Heart left ventricle (tissue), 16 donors: Measurements from ENCODE around the gene B3GNT7. TPM values are rescaled to one million over a fixed set of nuclear protein-coding genes. Genes with fewer than 3 reads are reported as not detected.
"Not testable (repeated sequence)": the region's sequence is repeated elsewhere in the genome, so short reads cannot be mapped to it uniquely, and the experiment has no call there.

Experiments used
- ATAC-seq, 4 donors: fragments of 200-7000 bp; cut with Tn5 transposase; one replicate each; pipeline ENCODE4 v1.9.1; 2020 to 2022; ENCODE audit warnings: moderate library complexity in 4 of 4, mild to moderate bottlenecking in 3 of 4, moderate number of reproducible peaks in 1 of 4
- DNase-seq, 5 donors: peaks; one replicate each; pipeline ENCODE4 v3.0.0-alpha.2; 2020
- H3K27ac ChIP-seq, 12 donors: fragments of 200-600 bp; sonication (generic) in 4 of 12; one replicate each; pipeline versions ENCODE4 v1.5.0 to v1.8.0; 2016 to 2022; ENCODE audit warnings: mild to moderate bottlenecking in 2 of 12
- H3K27me3 ChIP-seq, 9 donors: fragments of 200-600 bp; sonication (generic) in 2 of 9; one replicate each; pipeline versions ENCODE4 v1.5.1 to v1.8.0; 2016 to 2022; ENCODE audit warnings: mild to moderate bottlenecking in 3 of 9
- H3K36me3 ChIP-seq, 9 donors: fragments of 200-600 bp; sonication (generic) in 2 of 9; one replicate each; pipeline versions ENCODE4 v1.5.0 to v1.8.0; 2018 to 2022; ENCODE audit warnings: mild to moderate bottlenecking in 2 of 9
- H3K4me1 ChIP-seq, 12 donors: fragments of 200-600 bp; sonication (generic) in 4 of 12; one replicate each; pipeline versions ENCODE4 v1.5.0 to v1.8.0; 2016 to 2022; ENCODE audit warnings: mild to moderate bottlenecking in 3 of 12
- H3K4me3 ChIP-seq, 12 donors: fragments of 200-600 bp; sonication (generic) in 4 of 12; one replicate each; pipeline versions ENCODE4 v1.5.0 to v1.8.0; 2017 to 2022; ENCODE audit warnings: mild to moderate bottlenecking in 9 of 12, moderate library complexity in 4 of 12
- H3K9me3 ChIP-seq, 12 donors: fragments of 200-600 bp; sonication (generic) in 4 of 12; one replicate each; pipeline versions ENCODE4 v1.5.0 to v1.8.0; 2016 to 2022; ENCODE audit warnings: mild to moderate bottlenecking in 1 of 12
- CTCF ChIP-seq, 12 donors: fragments of 200-600 bp; sonication (generic) in 4 of 12; IDR thresholded peaks; one replicate each; pipeline versions ENCODE4 v1.5.0 to v1.8.0; 2018 to 2022; ENCODE audit warnings: antibody characterized with exemption in 12 of 12, mild to moderate bottlenecking in 5 of 12
- POLR2A ChIP-seq, 2 donors: fragments of 450-650 bp; IDR thresholded peaks; one replicate each; pipeline ENCODE4 v1.6.1; 2017; ENCODE audit warnings: antibody characterized with exemption in 2 of 2, mild to moderate bottlenecking in 2 of 2, moderate library complexity in 2 of 2
- WGBS, 4 donors: extraction: QIAGEN DNeasy Blood & Tissue Kit in 2 of 4; methylation state at CpG; one replicate each; pipeline versions ENCODE4 v1.1.5 to v1.1.7; 2013 to 2018; 5-methylcytosine and 5-hydroxymethylcytosine counted together
- intact Hi-C, 10 donors: fragments of 100-400 bp; cut with DNase I; formaldehyde crosslinking; loops; one replicate each; pipeline versions ENCODE4 v1.11.1 to v1.14.2; 2022
- polyA plus RNA-seq, 2 donors: library from polyadenylated mRNA; stranded (reverse); fragments of 200-250 nt; gene quantifications; one replicate each; pipeline ENCODE4 v1.2.3, GENCODE V29; 2013
- total RNA-seq, 9 donors: library from RNA; depleted of rRNA in 2 of 9; stranded (reverse); fragments of >200 nt in 2 of 9; fragmentation: NEBNext Ultra II Directional in 3 of 9; extraction: Animal tissue kit (Norgen Biotek cat#: 25700) in 3 of 9; gene quantifications; one replicate each; pipeline versions ENCODE4 v1.1.0 to v1.2.4, GENCODE V29; 2016 to 2023
- donor health status: ischemic (EF 13 %, LVEDD 7.1; RV severe dilation, severe dysfunction).
- donor health status: healthy with polysubstance abuse.
- donor health status: DM: no; HTN: yes; CAD: no.
- donor health status: DM: no; HTN: no; CAD: no.
- donor health status: ischemic (EF 25% LVEDD 6.9; RV normal size, moderate dysfunction).
- donor health status: ischemic (EF 25% LVEDD 5.7; RV mildly dilated, moderate dysfunction).
- donor health status: healthy.
- donor health status: DM: yes; HTN: yes; CAD: no.
- donor health status: ischemic (EF 35%, LVEDD 5.7; RV mildly dilated, moderate dysfunction).
- donor health status: nonischemic (EF 11% LVEDD 7.7; RV severe dilation, severe dysfunction).
- donor health status: DM: yes; HTN: yes; CAD: no.
- donor health status: PGD.
- donor health status: ischemic (EF 29% LVEDD 5.4; RV normal size, mild dysfunction).
- donor health status: nonischemic (EF 23%, LVEDD 6.1; RV moderate dilation, normal function).

Gene B3GNT7
- total and polyA plus RNA-seq, 11 donors, result 0.68 to 52.4 (median 5.2) TPM

DNA sequence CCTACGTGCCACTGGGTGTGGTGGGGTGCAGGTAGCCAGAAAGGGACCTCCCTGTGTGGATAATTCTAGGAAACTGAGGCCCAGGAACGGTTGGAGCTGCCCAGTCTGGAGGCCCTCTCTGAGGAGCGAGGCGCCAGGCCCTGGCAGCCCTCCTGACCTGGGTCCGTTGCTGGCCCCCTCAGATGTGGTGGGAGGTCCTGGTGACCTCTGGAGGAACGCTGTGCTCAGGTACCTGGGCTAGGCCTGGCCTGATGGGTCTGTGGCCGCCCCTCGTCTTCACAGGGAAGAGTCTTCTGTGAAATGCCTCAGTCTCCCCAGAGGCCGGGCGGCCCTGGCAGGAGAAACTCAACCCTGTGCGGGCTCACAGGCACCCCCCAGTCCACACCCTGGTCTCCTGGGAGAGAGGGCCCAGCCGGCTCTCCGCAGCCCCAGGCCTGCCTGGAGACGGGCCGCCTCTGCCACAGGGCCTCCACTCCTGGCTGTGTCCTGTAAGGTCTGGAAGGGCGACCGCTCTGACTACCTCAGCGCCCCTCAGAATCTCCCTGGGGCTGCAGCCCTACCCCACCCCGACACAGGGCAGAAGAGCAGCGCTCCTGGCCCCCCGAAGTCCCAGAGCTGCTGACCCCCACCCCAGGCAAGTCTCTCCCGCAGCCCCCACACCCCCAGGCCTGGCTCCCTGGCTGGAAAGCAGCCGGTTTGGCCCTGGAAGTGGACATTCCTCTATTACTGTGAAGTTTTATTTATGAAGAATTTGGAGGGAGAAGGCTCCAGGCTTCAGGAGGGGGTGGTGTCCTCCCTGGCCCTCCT is 3.7 kb downstream of the B3GNT7 start:
- ATAC-seq, result peak in 3 of 4 donors; percentile 16 to 25 (median 19)
- H3K27me3 ChIP-seq, result peaks cover 0 to 18% (median 5%) of the 10 kb centered on the region in 9 donors
- H3K4me1 ChIP-seq, result peaks cover 0 to 46% (median 14%) of the 10 kb centered on the region in 12 donors
- H3K9me3 ChIP-seq, result no peaks in the 10 kb centered on the region
- no peak overlapping the region for H3K4me3 ChIP-seq
- peak overlapping the region in 7 of 12 donors; percentile 52 to 83 (median 65) for H3K27ac ChIP-seq
- 84 to 88% (median 87%) methylated on average over 15 to 23 of the region's 23 CpGs for WGBS, 4 donors
- DNase-seq, result no peak
- TF ChIP-seq POLR2A (IDR thresholded peaks at IDR 0.05) (no peak), CTCF (IDR thresholded peaks at IDR 0.05) (no peak)
- no peaks in the 10 kb centered on the region for H3K36me3 ChIP-seq
- intact Hi-C loops, result loop anchor here in 4 of 10 donors (5.0 kb wide), 2 partner anchors 102 to 152 kb away; no protein-coding TSS in a partner anchor

DNA sequence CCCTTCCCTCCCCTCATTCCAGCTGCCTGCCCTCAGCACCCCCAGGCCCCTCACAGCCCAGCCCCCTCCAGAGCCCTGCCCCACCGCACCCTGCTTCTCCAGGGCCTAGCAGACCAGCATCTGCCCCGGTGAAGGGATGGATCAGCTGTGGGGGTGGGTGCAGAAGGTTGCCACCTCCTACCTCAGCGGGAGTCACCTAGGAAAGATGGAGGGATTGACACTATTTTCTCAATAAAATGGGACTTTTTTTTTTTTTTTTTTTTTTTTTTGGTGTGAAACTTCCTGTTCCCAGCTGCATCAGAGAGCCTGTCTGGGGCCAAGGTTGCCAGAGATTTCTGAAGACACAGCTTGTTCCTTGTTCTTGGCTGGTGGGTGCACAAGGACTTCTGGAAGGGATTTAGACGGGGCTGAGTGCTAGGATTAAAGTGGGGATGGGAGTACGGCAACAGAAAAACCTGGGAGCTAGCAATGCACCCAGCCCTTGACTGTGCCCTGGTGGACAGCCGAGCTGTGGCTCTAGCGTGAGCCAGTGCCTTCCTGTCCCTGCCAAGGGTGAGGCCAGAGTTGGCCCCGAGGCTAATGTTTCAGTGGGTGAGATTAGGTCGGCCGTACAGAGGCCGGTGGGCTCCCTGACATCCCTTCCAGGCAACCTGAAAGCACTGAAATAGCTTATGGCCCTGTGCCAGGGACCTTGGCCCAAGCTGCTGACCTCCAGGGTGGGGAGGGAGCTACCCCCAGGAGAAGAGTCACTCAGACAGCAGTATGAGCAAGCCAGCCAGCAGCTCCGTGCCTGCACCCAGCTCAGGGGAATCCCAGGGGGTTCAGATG is 4.6 kb downstream of the B3GNT7 start:
- H3K27me3 ChIP-seq, result peaks cover 0 to 16% (median 3%) of the 10 kb centered on the region in 9 donors
- peaks cover 0 to 41% (median 14%) of the 10 kb centered on the region in 12 donors for H3K4me1 ChIP-seq
- no peaks in the 10 kb centered on the region for H3K9me3 ChIP-seq
- TF ChIP-seq CTCF (IDR thresholded peaks at IDR 0.05), result peak in 7 of 12 donors; percentile 10 to 42 (median 30)
- TF ChIP-seq POLR2A (IDR thresholded peaks at IDR 0.05), result no peak
- no peaks in the 10 kb centered on the region for H3K36me3 ChIP-seq
- H3K4me3 ChIP-seq, result peak overlapping the region in 1 of 12 donors; percentile 4
- peak overlapping the region in 11 of 12 donors; percentile 2 to 83 (median 54) for H3K27ac ChIP-seq
- WGBS, 4 donors, result 26 to 46% (median 33%) methylated on average over 8 to 12 of the region's 12 CpGs
- ATAC-seq (peak; percentile 87 to 92 (median 89)), DNase-seq (peak in 4 of 5 donors; percentile 47 to 81 (median 62))
- intact Hi-C loops, result loop anchor here in 9 of 10 donors (2.0 to 10.0 kb wide), 5 partner anchors 103 to 298 kb away; no protein-coding TSS in a partner anchor

DNA sequence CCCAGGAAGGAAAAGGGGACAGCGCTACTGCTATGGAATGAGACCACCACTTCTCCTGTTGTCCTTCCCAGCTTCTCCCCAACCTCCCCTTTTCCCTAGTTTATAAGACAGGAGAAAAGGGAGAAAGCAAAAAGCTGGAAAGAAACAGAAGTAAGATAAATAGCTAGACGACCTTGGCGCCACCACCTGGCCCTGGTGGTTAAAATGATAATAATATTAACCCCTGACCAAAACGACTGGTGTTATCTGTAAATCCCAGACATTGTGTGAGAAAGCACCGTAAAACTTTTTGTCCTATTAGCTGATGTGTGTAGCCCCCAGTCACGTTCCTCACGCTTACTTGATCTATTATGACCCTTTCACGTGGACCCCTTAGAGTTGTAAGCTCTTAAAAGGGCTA is 5.2 kb downstream of the B3GNT7 start:
- ATAC-seq, result peak in 1 of 4 donors; percentile 11
- H3K27ac ChIP-seq, result peak overlapping the region in 11 of 12 donors; percentile 2 to 83 (median 54)
- H3K4me3 ChIP-seq, DNase-seq, H3K27me3 ChIP-seq, H3K36me3 ChIP-seq, H3K9me3 ChIP-seq: not testable (repeated sequence)
- peaks cover 0 to 35% (median 15%) of the 10 kb centered on the region in 12 donors for H3K4me1 ChIP-seq
- 39 to 51% (median 45%) methylated on average over 8 of the region's 8 CpGs for WGBS, 4 donors
- intact Hi-C loops, result loop anchor here in 6 of 10 donors (2.0 to 10.0 kb wide), 4 partner anchors 103 to 298 kb away; no protein-coding TSS in a partner anchor

- peak in 1 of 5 donors; percentile 15 for DNase-seq
- not testable (repeated sequence) for H3K9me3 ChIP-seq, H3K27me3 ChIP-seq, H3K36me3 ChIP-seq, ATAC-seq, H3K4me3 ChIP-seq
- whole genome bisulfite sequencing, 4 donors, result 84 to 91% (median 87%) methylated on average over 23 of the region's 23 CpGs
- Histone ChIP-seq H3K27ac (peak overlapping the region in 1 of 12 donors; percentile 54), H3K4me1 (peaks cover 0 to 33% (median 17%) of the 10 kb centered on the region in 12 donors)
- intact Hi-C loops, result loop anchor here in 6 of 10 donors (2.0 to 10.0 kb wide), 4 partner anchors 104 to 299 kb away; no protein-coding TSS in a partner anchor
These were observed 5.6 kb downstream of the B3GNT7 start for GRCh38 chr2:231401101-231401500.

GRCh38 chr2:231403421-231404182 is 8.1 kb downstream of the B3GNT7 start:
- not testable (repeated sequence) for H3K27ac ChIP-seq

GRCh38 chr2:231404183-231404578 is 8.7 kb downstream of the B3GNT7 start:
- 93 to 95% (median 94%) methylated on average over 15 to 16 of the region's 16 CpGs for WGBS, 4 donors
- peaks cover 0 to 35% (median 17%) of the 10 kb centered on the region in 12 donors for H3K4me1 ChIP-seq
- ATAC-seq, H3K36me3 ChIP-seq, H3K27me3 ChIP-seq, H3K9me3 ChIP-seq, H3K27ac ChIP-seq, H3K4me3 ChIP-seq: not testable (repeated sequence)
- intact Hi-C loops, result loop anchor here in 6 of 10 donors (2.0 to 10.0 kb wide), 4 partner anchors 107 to 302 kb away; no protein-coding TSS in a partner anchor
- peak in 1 of 5 donors; percentile 23 for DNase-seq

More at GRCh38 chr2:231403421-231404182, 8.1 kb downstream of the B3GNT7 start:
- H3K27me3 ChIP-seq, H3K36me3 ChIP-seq, H3K4me3 ChIP-seq, H3K9me3 ChIP-seq, ATAC-seq: not testable (repeated sequence)
- intact Hi-C loops, result loop anchor here in 6 of 10 donors (2.0 to 10.0 kb wide), 4 partner anchors 106 to 301 kb away; no protein-coding TSS in a partner anchor
- H3K4me1 ChIP-seq, result peaks cover 0 to 36% (median 17%) of the 10 kb centered on the region in 12 donors
- peak in 1 of 5 donors; percentile 9 for DNase-seq
- WGBS, 4 donors, result 35 to 45% (median 40%) methylated on average over 14 of the region's 14 CpGs
